Activated CD8-positive, alpha-beta T cell treated with anti-CD3 and anti-CD28 coated beads for 36 hours (primary cell): Measurements from ENCODE around the gene MMP7. TPM values are rescaled to one million over a fixed set of nuclear protein-coding genes. Genes with fewer than 3 reads are reported as not detected.
A peak's percentile ranks its signal among the peaks of the same experiment; 100 is the strongest.

Experiments used
- ATAC-seq: fragments of 200-7000 bp; cut with Tn5 transposase; one replicate; pipeline ENCODE4 v1.10.0; 2021; ENCODE audit warnings: mild to moderate bottlenecking, moderate library complexity
- CTCF ChIA-PET: fragments of 350-600 bp; sonication (Branson Sonifier 250); formaldehyde crosslinking; loops from one replicate; lab custom pipeline; 2021; ENCODE audit warnings: antibody characterized with exemption; lab: Charles Lee
- POLR2A ChIA-PET: fragments of 350-600 bp; sonication (Branson Sonifier 250); formaldehyde crosslinking; loops from one replicate; lab custom pipeline; 2021; ENCODE audit warnings: antibody characterized with exemption; lab: Charles Lee
- DNase-seq: peaks from one replicate; pipeline ENCODE4 v3.0.0-alpha.2; 2020
- H3K27ac Mint-ChIP-seq: one replicate; pipeline ENCODE4 v1.8.0; 2021; ENCODE audit warnings: mild to moderate bottlenecking, mixed read lengths
- H3K27me3 Mint-ChIP-seq: one replicate; pipeline ENCODE4 v1.8.0; 2021; ENCODE audit warnings: mixed read lengths
- H3K36me3 Mint-ChIP-seq: one replicate; pipeline ENCODE4 v1.8.0; 2021; ENCODE audit warnings: low read depth, mixed read lengths
- H3K4me1 Mint-ChIP-seq: one replicate; pipeline ENCODE4 v1.8.0; 2021; ENCODE audit warnings: low read depth, mixed read lengths
- H3K4me3 Mint-ChIP-seq: one replicate; pipeline ENCODE4 v1.8.0; 2021; ENCODE audit warnings: mild to moderate bottlenecking, moderate library complexity, mixed read lengths
- H3K9me3 Mint-ChIP-seq: one replicate; pipeline ENCODE4 v1.8.0; 2021; ENCODE audit warnings: mixed read lengths
- intact Hi-C: fragments of 100-400 bp; cut with micrococcal nuclease; formaldehyde crosslinking; loops from one replicate; pipeline ENCODE4 v1.10.0; 2022
- total RNA-seq, 2 experiments: library from RNA; stranded (reverse); gene quantifications; one replicate each; pipeline ENCODE4 v1.2.3, GENCODE V29; 2021
- TF ChIP-seq, protein P1 (sequence below): fragments of 200-600 bp; IDR thresholded peaks from one replicate; pipeline ENCODE4 v1.8.0; 2022; ENCODE audit warnings: antibody characterized with exemption, mild to moderate bottlenecking

Gene MMP7
- total RNA-seq, 2 experiments from 2014 or later, result not detected

DNA sequence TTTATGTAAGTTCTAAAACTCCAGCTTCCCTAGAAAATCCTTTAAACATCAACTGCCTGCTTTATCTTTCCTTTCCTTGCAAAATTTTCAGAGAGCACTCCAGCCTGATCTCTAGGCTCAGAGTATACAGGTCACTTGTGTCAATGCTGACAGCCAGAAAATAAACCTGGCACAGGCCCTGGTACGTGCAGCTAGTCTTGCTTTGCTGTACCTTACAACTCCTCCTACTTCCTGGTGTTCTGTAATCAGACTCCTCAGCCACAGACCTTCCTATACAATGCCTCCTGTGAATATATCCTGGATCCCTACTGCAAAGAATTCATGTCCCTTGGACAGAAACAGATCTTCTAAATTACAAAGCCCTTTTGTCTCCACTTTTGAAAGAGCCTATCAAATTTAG, 53.7 kb downstream of the MMP7 start:
- TF ChIP-seq, protein P1, sequence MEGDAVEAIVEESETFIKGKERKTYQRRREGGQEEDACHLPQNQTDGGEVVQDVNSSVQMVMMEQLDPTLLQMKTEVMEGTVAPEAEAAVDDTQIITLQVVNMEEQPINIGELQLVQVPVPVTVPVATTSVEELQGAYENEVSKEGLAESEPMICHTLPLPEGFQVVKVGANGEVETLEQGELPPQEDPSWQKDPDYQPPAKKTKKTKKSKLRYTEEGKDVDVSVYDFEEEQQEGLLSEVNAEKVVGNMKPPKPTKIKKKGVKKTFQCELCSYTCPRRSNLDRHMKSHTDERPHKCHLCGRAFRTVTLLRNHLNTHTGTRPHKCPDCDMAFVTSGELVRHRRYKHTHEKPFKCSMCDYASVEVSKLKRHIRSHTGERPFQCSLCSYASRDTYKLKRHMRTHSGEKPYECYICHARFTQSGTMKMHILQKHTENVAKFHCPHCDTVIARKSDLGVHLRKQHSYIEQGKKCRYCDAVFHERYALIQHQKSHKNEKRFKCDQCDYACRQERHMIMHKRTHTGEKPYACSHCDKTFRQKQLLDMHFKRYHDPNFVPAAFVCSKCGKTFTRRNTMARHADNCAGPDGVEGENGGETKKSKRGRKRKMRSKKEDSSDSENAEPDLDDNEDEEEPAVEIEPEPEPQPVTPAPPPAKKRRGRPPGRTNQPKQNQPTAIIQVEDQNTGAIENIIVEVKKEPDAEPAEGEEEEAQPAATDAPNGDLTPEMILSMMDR, result no peak
- Mint-ChIP-seq H3K27ac (peak overlapping the region; percentile 90), H3K27me3 (no peaks in the 10 kb centered on the region), H3K9me3 (no peaks in the 10 kb centered on the region), H3K4me3 (peak overlapping the region; percentile 53), H3K36me3 (no peaks in the 10 kb centered on the region), H3K4me1 (peaks cover 61% of the 10 kb centered on the region)
- DNase-seq (peak; percentile 71), ATAC-seq (peak; percentile 75)
- intact Hi-C loops, result no loop called here
- POLR2A ChIA-PET, result interaction anchor here (1.1 to 3.1 kb wide), 4 partner anchors 10 to 135 kb away, joined by 3 to 19 read pairs (median 8); no protein-coding TSS in a partner anchor
- CTCF ChIA-PET, result interaction anchor here (0.6 to 4.1 kb wide), 12 partner anchors 8 to 190 kb away, joined by 3 to 19 read pairs (median 5); no protein-coding TSS in a partner anchor

DNA sequence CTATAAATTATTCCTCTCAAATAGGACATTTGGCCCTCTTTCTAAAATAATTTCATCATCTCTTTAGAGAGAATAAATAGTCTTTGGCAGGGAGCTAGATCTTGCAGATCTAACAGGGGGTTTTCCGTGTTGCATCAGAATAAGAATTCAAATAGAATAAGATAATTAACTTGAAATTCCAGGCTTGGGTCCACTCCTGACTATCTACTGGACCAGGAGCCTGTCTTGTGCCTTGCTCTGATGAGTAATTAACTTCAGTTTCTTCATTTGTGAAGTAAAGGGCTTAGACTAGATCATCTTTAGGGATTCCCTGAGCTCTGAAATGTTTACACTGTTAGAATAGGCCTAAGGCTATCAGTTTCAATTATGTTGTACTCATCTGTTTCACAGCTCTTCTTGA, 54.5 kb downstream of the MMP7 start:
- TF ChIP-seq, protein P1, result no peak
- ATAC-seq (peak; percentile 45), DNase-seq (no peak)
- Mint-ChIP-seq H3K27ac (peak overlapping the region; percentile 90), H3K27me3 (no peaks in the 10 kb centered on the region), H3K4me3 (peak overlapping the region; percentile 53), H3K36me3 (no peaks in the 10 kb centered on the region), H3K9me3 (no peaks in the 10 kb centered on the region), H3K4me1 (peaks cover 67% of the 10 kb centered on the region)
- ChIA-PET CTCF (interaction anchor here (0.6 to 4.1 kb wide), 14 partner anchors 8 to 190 kb away, joined by 3 to 19 read pairs (median 5); partner anchors contain the start of gene TMEM123), POLR2A (interaction anchor here (1.1 to 3.1 kb wide), 4 partner anchors 9 to 23 kb away, joined by 4 to 19 read pairs (median 8); partner anchors contain the start of gene TMEM123)
- intact Hi-C loops, result no loop called here

DNA sequence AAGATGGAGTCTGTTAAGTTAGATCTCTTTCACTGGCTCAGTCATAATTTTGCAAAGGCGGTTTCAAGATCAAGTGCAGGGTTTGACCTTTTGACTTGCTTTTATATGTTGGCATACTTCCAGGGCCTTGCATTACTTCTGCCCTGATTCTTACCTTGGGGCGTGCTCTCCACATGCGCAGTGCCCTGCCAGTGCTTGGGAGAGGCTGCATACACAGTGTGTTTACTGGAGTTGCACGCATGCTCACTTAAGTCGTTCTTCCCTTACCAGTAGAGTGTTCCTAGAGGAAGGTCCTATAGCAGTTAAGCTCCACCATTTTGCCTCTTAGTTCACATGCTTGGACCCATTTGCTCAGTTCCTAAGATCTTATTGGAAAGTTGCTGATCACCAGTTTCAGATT, 57.0 kb downstream of the MMP7 start:
- no peak for ATAC-seq
- ChIA-PET POLR2A (interaction anchor here (0.7 to 1.3 kb wide), 2 partner anchors 20 to 22 kb away, joined by 3 read pairs; no protein-coding TSS in a partner anchor), CTCF (no interaction called here)
- H3K4me3 Mint-ChIP-seq, result no peak overlapping the region
- no peaks in the 10 kb centered on the region for H3K9me3 Mint-ChIP-seq
- TF ChIP-seq, protein P1, result no peak
- no peaks in the 10 kb centered on the region for H3K36me3 Mint-ChIP-seq
- peak overlapping the region; percentile 80 for H3K27ac Mint-ChIP-seq
- peak; percentile 42 for DNase-seq
- peaks cover 82% of the 10 kb centered on the region for H3K4me1 Mint-ChIP-seq
- intact Hi-C loops, result no loop called here
- H3K27me3 Mint-ChIP-seq, result no peaks in the 10 kb centered on the region

DNA sequence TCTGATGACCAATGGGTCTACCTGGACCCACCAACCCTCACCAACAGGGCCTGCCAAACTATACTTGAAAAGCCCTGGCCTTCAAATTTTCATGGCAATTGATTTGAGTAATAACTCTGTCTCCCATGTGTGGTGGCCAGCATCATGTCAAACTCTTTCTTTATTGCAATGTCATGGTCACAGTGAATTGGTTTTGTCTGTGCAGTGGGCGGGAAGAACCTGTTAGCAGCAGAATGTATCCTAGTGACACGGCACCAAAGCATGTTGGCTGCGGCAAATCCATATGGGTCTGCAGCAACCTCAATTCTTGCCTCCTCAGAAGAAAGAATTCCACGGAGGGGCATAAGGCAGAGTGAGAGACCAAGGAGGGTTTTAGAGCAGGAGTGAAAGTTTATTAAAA, 58.4 kb downstream of the MMP7 start:
- ChIA-PET POLR2A (interaction anchor here (1.4 kb wide), 1 partner anchor 18 kb away, joined by 6 read pairs; no protein-coding TSS in a partner anchor), CTCF (no interaction called here)
- DNase-seq, result no peak
- intact Hi-C loops, result no loop called here
- Mint-ChIP-seq H3K4me1 (peaks cover 82% of the 10 kb centered on the region), H3K9me3 (no peaks in the 10 kb centered on the region), H3K27me3 (no peaks in the 10 kb centered on the region), H3K4me3 (no peak overlapping the region), H3K36me3 (no peaks in the 10 kb centered on the region), H3K27ac (no peak overlapping the region)
- TF ChIP-seq, protein P1, result no peak
- ATAC-seq, result no peak

DNA sequence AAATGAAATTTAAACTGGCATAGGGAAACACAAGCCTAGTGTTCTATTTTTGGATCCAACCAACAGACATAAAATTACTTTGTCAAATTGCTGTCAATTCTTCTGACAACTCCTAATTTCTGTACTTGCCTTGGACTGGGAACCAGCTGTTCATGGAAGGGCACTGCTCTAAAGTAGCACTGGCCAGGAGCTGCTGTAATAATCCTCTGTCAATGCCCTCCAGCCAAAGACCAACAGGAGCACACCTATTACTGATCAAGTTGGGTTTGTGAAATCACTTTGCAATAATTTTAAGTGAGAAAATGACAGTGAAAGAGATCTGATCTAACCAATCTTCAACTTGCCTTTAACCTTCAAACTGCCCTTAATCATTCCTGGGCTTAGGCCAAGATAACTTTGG, 59.1 kb downstream of the MMP7 start:
- intact Hi-C loops, result no loop called here
- TF ChIP-seq, protein P1, result no peak
- H3K4me3 Mint-ChIP-seq, result no peak overlapping the region
- POLR2A ChIA-PET, result interaction anchor here (1.4 to 1.9 kb wide), 2 partner anchors 10 to 18 kb away, joined by 5 to 6 read pairs; no protein-coding TSS in a partner anchor
- no peaks in the 10 kb centered on the region for H3K27me3 Mint-ChIP-seq
- ATAC-seq (no peak), DNase-seq (no peak)
- H3K4me1 Mint-ChIP-seq, result peaks cover 79% of the 10 kb centered on the region
- no peaks in the 10 kb centered on the region for H3K9me3 Mint-ChIP-seq
- CTCF ChIA-PET, result interaction anchor here (1.1 to 1.6 kb wide), 2 partner anchors 24 to 129 kb away, joined by 3 to 5 read pairs; no protein-coding TSS in a partner anchor
- H3K27ac Mint-ChIP-seq, result no peak overlapping the region
- H3K36me3 Mint-ChIP-seq, result no peaks in the 10 kb centered on the region
